Neural cell (in vitro differentiated cells): ENCODE data around the gene SPAG8. TPM values are rescaled to one million over a fixed set of nuclear protein-coding genes. Genes with fewer than 3 reads are reported as not detected.

Source experiments
- H2AFZ ChIP-seq: fragments of 200-600, 300-800 bp; sonication (generic), shearing (Covaris generic); 2 replicates; pipeline ENCODE4 v1.6.0; 2014; ENCODE audit warnings: low read depth, mild to moderate bottlenecking, antibody characterized with exemption, low read length, moderate library complexity
- H3F3A ChIP-seq: fragments of 200-600 bp; shearing (Covaris generic); 2 replicates; pipeline ENCODE4 v1.6.1; 2016; ENCODE audit warnings: mild to moderate bottlenecking, moderate library complexity, mixed read lengths, antibody characterized with exemption, low read length; ENCODE audit not compliant: insufficient read depth, poor library complexity, severe bottlenecking
- H3K27ac ChIP-seq: fragments of 200-600, 300-800 bp; sonication (generic), shearing (Covaris generic); 2 replicates; pipeline ENCODE4 v1.5.1; 2014; ENCODE audit warnings: mild to moderate bottlenecking, low read length, moderate library complexity
- H3K27me3 ChIP-seq: fragments of 300-800, 200-600 bp; sonication (generic), shearing (Covaris generic); 2 replicates; pipeline ENCODE4 v1.6.0; 2014; ENCODE audit warnings: mild to moderate bottlenecking, low read depth, low read length, moderate library complexity; ENCODE audit not compliant: insufficient read depth
- H3K36me3 ChIP-seq: fragments of 300-800, 200-600 bp; sonication (generic), shearing (Covaris generic); 2 replicates; pipeline ENCODE4 v1.5.1; 2014; ENCODE audit warnings: mild to moderate bottlenecking, antibody characterized with exemption, low read length, moderate library complexity; ENCODE audit not compliant: insufficient read depth
- H3K4me2 ChIP-seq: fragments of 300-800, 200-600 bp; sonication (generic), shearing (Covaris generic); 2 replicates; pipeline ENCODE4 v1.6.0; 2014; ENCODE audit warnings: mild to moderate bottlenecking, low read length
- H3K4me3 ChIP-seq: fragments of 300-800, 200-600 bp; sonication (generic), shearing (Covaris generic); 2 replicates; pipeline ENCODE4 v1.5.1; 2014; ENCODE audit warnings: mild to moderate bottlenecking, low read length, moderate library complexity
- H3K79me2 ChIP-seq: fragments of 200-600 bp; shearing (Covaris generic); replicated peaks from 2 replicates; pipeline ENCODE4 v1.6.0; 2014; ENCODE audit warnings: mild to moderate bottlenecking, low read length, moderate library complexity; ENCODE audit not compliant: insufficient read depth
- H3K9ac ChIP-seq: fragments of 300-800, 200-600 bp; sonication (generic), shearing (Covaris generic); 2 replicates; pipeline ENCODE4 v1.6.1; 2016; ENCODE audit warnings: mild to moderate bottlenecking, low read length, mixed read lengths
- H3K9me2 ChIP-seq: fragments of 200-600 bp; shearing (Covaris generic); 2 replicates; pipeline ENCODE4 v1.6.1; 2016; ENCODE audit warnings: mild to moderate bottlenecking, low read length, mixed read lengths; ENCODE audit not compliant: insufficient read depth
- H3K9me3 ChIP-seq: fragments of 200-600, 300-800 bp; sonication (generic), shearing (Covaris generic); 2 replicates; pipeline ENCODE4 v1.6.1; 2016; ENCODE audit warnings: mild to moderate bottlenecking, mixed run types, low read length, moderate library complexity, mixed read lengths
- H4K20me1 ChIP-seq: fragments of 200-600 bp; shearing (Covaris generic); 2 replicates; pipeline ENCODE4 v1.6.1; 2016; ENCODE audit warnings: mild to moderate bottlenecking, mixed run types; ENCODE audit not compliant: insufficient read depth
- CTCF ChIP-seq: fragments of 450-650 bp; IDR thresholded peaks from 2 replicates; pipeline ENCODE4 v1.5.1; 2014; ENCODE audit warnings: antibody characterized with exemption, mild to moderate bottlenecking, moderate library complexity; ENCODE audit not compliant: poor library complexity, severe bottlenecking
- EP300 ChIP-seq: fragments of 450-650 bp; conservative IDR thresholded peaks from 2 replicates; pipeline ENCODE4 v1.6.1; 2014; ENCODE audit warnings: antibody characterized with exemption, mild to moderate bottlenecking, moderate library complexity; ENCODE audit not compliant: poor library complexity, severe bottlenecking
- EZH2 ChIP-seq: fragments of 200-600, 300-800 bp; shearing (Covaris generic), sonication (generic); IDR thresholded peaks from 2 replicates; pipeline ENCODE4 v1.6.1; 2014; ENCODE audit warnings: antibody characterized with exemption, low read length, borderline replicate concordance, mild to moderate bottlenecking; ENCODE audit not compliant: insufficient read depth, poor library complexity, severe bottlenecking
- MXI1 ChIP-seq: fragments of 450-650 bp; conservative IDR thresholded peaks from 2 replicates; pipeline ENCODE4 v1.6.1; 2014; ENCODE audit warnings: antibody characterized with exemption, mild to moderate bottlenecking; ENCODE audit not compliant: poor library complexity, severe bottlenecking
- POLR2AphosphoS5 ChIP-seq: IDR thresholded peaks from 2 replicates; pipeline ENCODE4 v1.6.1; 2012
- RAD21 ChIP-seq: fragments of 450-650 bp; conservative IDR thresholded peaks from 2 replicates; pipeline ENCODE4 v1.6.1; 2014; ENCODE audit warnings: antibody characterized with exemption, mild to moderate bottlenecking, moderate library complexity
- SMC3 ChIP-seq: fragments of 450-650 bp; conservative IDR thresholded peaks from 2 replicates; pipeline ENCODE4 v1.6.1; 2014; ENCODE audit warnings: antibody characterized with exemption, mild to moderate bottlenecking, moderate library complexity; ENCODE audit not compliant: poor library complexity
- TAF1 ChIP-seq: IDR thresholded peaks from 2 replicates; pipeline ENCODE4 v1.6.1; 2012; ENCODE audit warnings: low read depth
- polyA plus RNA-seq: library from polyadenylated mRNA; depleted of rRNA; stranded (reverse); fragments of >200 nt; gene quantifications from 2 replicates; pipeline ENCODE4 v1.2.3, GENCODE V29; 2014
- TF ChIP-seq, protein P1 (sequence below): IDR thresholded peaks from 2 replicates; pipeline ENCODE4 v1.6.1; 2012; ENCODE audit warnings: borderline replicate concordance

Gene SPAG8
- polyA plus RNA-seq, 1 donor from 2014 or later, result 2.9 TPM

GRCh38 chr9:35801328-35802128 is 10.5 kb downstream of the SPAG8 start:
- Histone ChIP-seq H3K36me3 (no peaks in the 10 kb centered on the region), H3K9me2 (no peaks in the 10 kb centered on the region)

GRCh38 chr9:35800530-35800929 is 11.5 kb downstream of the SPAG8 start:
- TF ChIP-seq MXI1 (no peak), TAF1 (no peak), CTCF (no peak), RAD21 (no peak)
- Histone ChIP-seq H3F3A (no peaks in the 10 kb centered on the region), H3K4me3 (no peak overlapping the region), H3K79me2 (no peaks in the 10 kb centered on the region), H3K4me2 (no peak overlapping the region), H3K27ac (no peak overlapping the region), H4K20me1 (no peaks in the 10 kb centered on the region), H3K36me3 (no peaks in the 10 kb centered on the region), H3K9me2 (no peaks in the 10 kb centered on the region), H3K27me3 (no peaks in the 10 kb centered on the region), H3K9ac (no peak overlapping the region), H3K9me3 (no peaks in the 10 kb centered on the region), H2AFZ (no peak overlapping the region)

More at GRCh38 chr9:35801328-35802128, 10.5 kb downstream of the SPAG8 start:
- no peak overlapping the region for H3K9ac ChIP-seq
- no peak overlapping the region for H3K4me3 ChIP-seq
- H3K4me2 ChIP-seq, result no peak overlapping the region
- no peak overlapping the region for H2AFZ ChIP-seq
- H3K79me2 ChIP-seq, result no peaks in the 10 kb centered on the region
- H3K27ac ChIP-seq, result no peak overlapping the region
- TF ChIP-seq EP300 (no peak), RAD21 (no peak), EZH2 (no peak), SMC3 (no peak), TAF1 (no peak), CTCF (no peak), POLR2AphosphoS5 (no peak), MXI1 (no peak)
- TF ChIP-seq, protein P1, sequence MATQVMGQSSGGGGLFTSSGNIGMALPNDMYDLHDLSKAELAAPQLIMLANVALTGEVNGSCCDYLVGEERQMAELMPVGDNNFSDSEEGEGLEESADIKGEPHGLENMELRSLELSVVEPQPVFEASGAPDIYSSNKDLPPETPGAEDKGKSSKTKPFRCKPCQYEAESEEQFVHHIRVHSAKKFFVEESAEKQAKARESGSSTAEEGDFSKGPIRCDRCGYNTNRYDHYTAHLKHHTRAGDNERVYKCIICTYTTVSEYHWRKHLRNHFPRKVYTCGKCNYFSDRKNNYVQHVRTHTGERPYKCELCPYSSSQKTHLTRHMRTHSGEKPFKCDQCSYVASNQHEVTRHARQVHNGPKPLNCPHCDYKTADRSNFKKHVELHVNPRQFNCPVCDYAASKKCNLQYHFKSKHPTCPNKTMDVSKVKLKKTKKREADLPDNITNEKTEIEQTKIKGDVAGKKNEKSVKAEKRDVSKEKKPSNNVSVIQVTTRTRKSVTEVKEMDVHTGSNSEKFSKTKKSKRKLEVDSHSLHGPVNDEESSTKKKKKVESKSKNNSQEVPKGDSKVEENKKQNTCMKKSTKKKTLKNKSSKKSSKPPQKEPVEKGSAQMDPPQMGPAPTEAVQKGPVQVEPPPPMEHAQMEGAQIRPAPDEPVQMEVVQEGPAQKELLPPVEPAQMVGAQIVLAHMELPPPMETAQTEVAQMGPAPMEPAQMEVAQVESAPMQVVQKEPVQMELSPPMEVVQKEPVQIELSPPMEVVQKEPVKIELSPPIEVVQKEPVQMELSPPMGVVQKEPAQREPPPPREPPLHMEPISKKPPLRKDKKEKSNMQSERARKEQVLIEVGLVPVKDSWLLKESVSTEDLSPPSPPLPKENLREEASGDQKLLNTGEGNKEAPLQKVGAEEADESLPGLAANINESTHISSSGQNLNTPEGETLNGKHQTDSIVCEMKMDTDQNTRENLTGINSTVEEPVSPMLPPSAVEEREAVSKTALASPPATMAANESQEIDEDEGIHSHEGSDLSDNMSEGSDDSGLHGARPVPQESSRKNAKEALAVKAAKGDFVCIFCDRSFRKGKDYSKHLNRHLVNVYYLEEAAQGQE, result no peak
- H3K27me3 ChIP-seq, result no peaks in the 10 kb centered on the region
- H3F3A ChIP-seq, result no peaks in the 10 kb centered on the region
- H3K9me3 ChIP-seq, result no peaks in the 10 kb centered on the region
- H4K20me1 ChIP-seq, result no peaks in the 10 kb centered on the region
